NCI-H774 (cell line): Measurements from ENCODE around the gene P2RY6.

ENCODE experiments used
- DNase-seq: peaks from one replicate; lab custom pipeline; 2025; lab: John Stamatoyannopoulos, UW

The P2RY6 gene

GRCh38 chr11:73335204-73335923 is 63.2 kb downstream of the P2RY6 start:
- peak; percentile 37 for DNase-seq

- no peak for DNase-seq
Measured at GRCh38 chr11:73337846-73338245, 65.7 kb downstream of the P2RY6 start.

- DNase-seq, result no peak
Measured at GRCh38 chr11:73338279-73338678, 66.1 kb downstream of the P2RY6 start.

- DNase-seq, result no peak
Measured at GRCh38 chr11:73340164-73340563, 68.0 kb downstream of the P2RY6 start.

GRCh38 chr11:73342633-73343032 is 70.5 kb downstream of the P2RY6 start:
- no peak for DNase-seq

GRCh38 chr11:73343076-73343873 is 71.1 kb downstream of the P2RY6 start:
- no peak for DNase-seq

- no peak for DNase-seq
Measured at GRCh38 chr11:73344191-73344607, 72.1 kb downstream of the P2RY6 start.

GRCh38 chr11:73345481-73346160 is 73.5 kb downstream of the P2RY6 start:
- no peak for DNase-seq

GRCh38 chr11:73346186-73346935 is 74.2 kb downstream of the P2RY6 start:
- DNase-seq, result no peak

GRCh38 chr11:73347067-73347466 is 74.9 kb downstream of the P2RY6 start:
- no peak for DNase-seq
